Measurements from ENCODE around the gene COG2.
"Not testable (repeated sequence)": the region's sequence is repeated elsewhere in the genome, so short reads cannot be mapped to it uniquely, and the experiment has no call there.

COG2 gene

GRCh38 chr1:230703679-230704385, 61.6 kb downstream of the COG2 start:
- DNase-seq = no peak

- DNase-seq = no peak
Observed at GRCh38 chr1:230704830-230705229, 62.5 kb downstream of the COG2 start.

- DNase-seq = no peak
Observed at GRCh38 chr1:230705289-230706019, 63.2 kb downstream of the COG2 start.

GRCh38 chr1:230706020-230706699, 63.9 kb downstream of the COG2 start:
- no peak for DNase-seq

- no peak for DNase-seq
Observed at GRCh38 chr1:230706887-230707731, 64.8 kb downstream of the COG2 start.

- no peak for DNase-seq
Observed at GRCh38 chr1:230707732-230708630, 65.7 kb downstream of the COG2 start.

- no peak for DNase-seq
Observed at GRCh38 chr1:230708631-230709580, 66.6 kb downstream of the COG2 start.

- no peak for DNase-seq
Observed at GRCh38 chr1:230709619-230710542, 67.6 kb downstream of the COG2 start.

- DNase-seq = no peak
Observed at GRCh38 chr1:230710543-230710904, 68.2 kb downstream of the COG2 start.

- DNase-seq = no peak
Observed at GRCh38 chr1:230711245-230711644, 69.0 kb downstream of the COG2 start.

- DNase-seq = no peak
Observed at GRCh38 chr1:230712470-230712942, 70.2 kb downstream of the COG2 start.

- no peak for DNase-seq
Observed at GRCh38 chr1:230713138-230713537, 70.9 kb downstream of the COG2 start.

- no peak for DNase-seq
Observed at GRCh38 chr1:230713547-230713914, 71.2 kb downstream of the COG2 start.

- no peak for DNase-seq
Observed at GRCh38 chr1:230713915-230714764, 71.9 kb downstream of the COG2 start, which contains the start of gene AGT. Gene AGT, minus strand, starts transcription at chr1:230714122. Its CDS starts 3,299 bp downstream, at chr1:230710823.

- no peak for DNase-seq
Observed at GRCh38 chr1:230715510-230715909, 73.2 kb downstream of the COG2 start.

GRCh38 chr1:230716453-230716852, 74.2 kb downstream of the COG2 start:
- not testable (repeated sequence) for DNase-seq

GRCh38 chr1:230717251-230717650, 75.0 kb downstream of the COG2 start:
- DNase-seq = no peak

- DNase-seq = not testable (repeated sequence)
Observed at GRCh38 chr1:230721849-230722522, 79.7 kb downstream of the COG2 start.

Measured in CD4-positive, alpha-beta T cell treated with Interleukin-15 for 1 hour (primary cell).